C4-2B (cell line): ENCODE data around the gene MLYCD.

ENCODE experiments used
- H3K27ac ChIP-seq: fragments of 450-650 bp; 2 replicates; pipeline ENCODE4 v1.5.1; 2017
- CTCF ChIP-seq: fragments of 450-650 bp; conservative IDR thresholded peaks from 2 replicates; pipeline ENCODE4 v1.5.1; 2017; ENCODE audit warnings: mild to moderate bottlenecking
- ZFX ChIP-seq: fragments of 450-650 bp; IDR thresholded peaks from 2 replicates; pipeline ENCODE4 v1.6.1; 2017

MLYCD gene

GRCh38 chr16:83925957-83926725 lies 27.2 kb downstream of the MLYCD start:
- TF ChIP-seq CTCF (0 out of 2 replicates have a peak, but pooled peaks have one; percentile 53), ZFX (no peak)
- peak overlapping the region; percentile 53; the same call in 1 of the 2 replicates for H3K27ac ChIP-seq

- peak overlapping the region; percentile 53 for H3K27ac ChIP-seq
- peak; percentile 99 for TF ChIP-seq CTCF
- TF ChIP-seq ZFX, result no peak
Observed at GRCh38 chr16:83926726-83927397, 27.9 kb downstream of the MLYCD start.

- H3K27ac ChIP-seq, result no peak overlapping the region
- TF ChIP-seq CTCF (no peak), ZFX (no peak)
Observed at GRCh38 chr16:83928341-83929055, 29.6 kb downstream of the MLYCD start.

GRCh38 chr16:83929811-83930555 lies 31.1 kb downstream of the MLYCD start:
- no peak overlapping the region for H3K27ac ChIP-seq

GRCh38 chr16:83930730-83931500 lies 32.0 kb downstream of the MLYCD start:
- H3K27ac ChIP-seq, result no peak overlapping the region
- no peak for TF ChIP-seq CTCF
- TF ChIP-seq ZFX, result no peak

More at GRCh38 chr16:83929811-83930555, 31.1 kb downstream of the MLYCD start:
- TF ChIP-seq CTCF, result no peak
- no peak for TF ChIP-seq ZFX

GRCh38 chr16:83931556-83931955 lies 32.6 kb downstream of the MLYCD start:
- TF ChIP-seq ZFX, result no peak
- no peak for TF ChIP-seq CTCF
- no peak overlapping the region for H3K27ac ChIP-seq
